ENCODE data around the gene MCL1. TPM values are rescaled to one million over a fixed set of nuclear protein-coding genes. Genes with fewer than 3 reads are reported as not detected.
A peak's percentile ranks its signal among the peaks of the same experiment; 100 is the strongest.
"Not testable (repeated sequence)": the region's sequence is repeated elsewhere in the genome, so short reads cannot be mapped to it uniquely, and the experiment has no call there.

MCL1 gene
- total and polyA plus RNA-seq, 4 donors = 109 to 336 (median 300) TPM

DNA sequence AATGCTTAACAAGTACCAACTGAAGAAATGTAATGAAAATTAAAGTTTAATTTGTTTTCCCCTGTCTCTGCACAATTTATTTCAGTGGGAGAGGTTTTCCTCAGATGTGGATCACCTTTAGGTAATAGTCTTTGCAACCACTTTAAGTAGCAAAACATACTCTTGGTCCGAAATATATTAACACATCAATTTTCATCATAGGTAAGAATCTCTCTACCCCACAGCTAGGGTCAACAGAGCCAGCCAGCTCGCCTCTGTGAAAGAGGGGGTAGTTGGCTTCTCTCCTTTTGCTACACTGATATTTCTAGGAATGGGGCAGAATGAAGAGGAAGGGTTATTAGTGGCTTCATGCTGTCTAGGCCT lies 24.8 kb upstream of the MCL1 start:
- TF ChIP-seq, protein P1, sequence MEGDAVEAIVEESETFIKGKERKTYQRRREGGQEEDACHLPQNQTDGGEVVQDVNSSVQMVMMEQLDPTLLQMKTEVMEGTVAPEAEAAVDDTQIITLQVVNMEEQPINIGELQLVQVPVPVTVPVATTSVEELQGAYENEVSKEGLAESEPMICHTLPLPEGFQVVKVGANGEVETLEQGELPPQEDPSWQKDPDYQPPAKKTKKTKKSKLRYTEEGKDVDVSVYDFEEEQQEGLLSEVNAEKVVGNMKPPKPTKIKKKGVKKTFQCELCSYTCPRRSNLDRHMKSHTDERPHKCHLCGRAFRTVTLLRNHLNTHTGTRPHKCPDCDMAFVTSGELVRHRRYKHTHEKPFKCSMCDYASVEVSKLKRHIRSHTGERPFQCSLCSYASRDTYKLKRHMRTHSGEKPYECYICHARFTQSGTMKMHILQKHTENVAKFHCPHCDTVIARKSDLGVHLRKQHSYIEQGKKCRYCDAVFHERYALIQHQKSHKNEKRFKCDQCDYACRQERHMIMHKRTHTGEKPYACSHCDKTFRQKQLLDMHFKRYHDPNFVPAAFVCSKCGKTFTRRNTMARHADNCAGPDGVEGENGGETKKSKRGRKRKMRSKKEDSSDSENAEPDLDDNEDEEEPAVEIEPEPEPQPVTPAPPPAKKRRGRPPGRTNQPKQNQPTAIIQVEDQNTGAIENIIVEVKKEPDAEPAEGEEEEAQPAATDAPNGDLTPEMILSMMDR (IDR thresholded peaks at IDR 0.05; ENCODE audit: control extremely low read depth, extremely low read depth) = no peak
- no peak for ATAC-seq (ENCODE audit: insufficient read depth, low FRiP score)
- no peak overlapping the region for H3K9ac ChIP-seq (ENCODE audit: insufficient read depth in 1 of 2, low read length in 2 of 2)

DNA sequence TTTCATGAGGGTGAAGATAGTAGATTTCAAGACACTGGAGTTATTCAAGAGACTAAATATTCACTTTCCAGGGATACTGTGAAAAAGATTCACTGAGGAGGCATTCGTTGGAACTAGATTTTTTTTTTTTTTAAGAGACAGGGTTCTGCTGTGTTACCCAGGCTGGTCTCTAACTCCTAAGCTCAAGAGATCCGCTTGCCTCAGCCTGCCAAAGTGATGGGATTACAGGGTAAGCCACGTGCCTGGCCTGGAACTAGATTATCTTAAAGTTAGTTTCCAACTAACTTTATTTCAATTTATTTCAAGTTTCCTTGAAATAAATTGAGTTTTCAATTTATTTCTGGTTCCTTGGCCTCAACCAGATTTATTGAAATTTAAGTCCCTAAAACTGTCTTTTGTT lies 24.3 kb upstream of the MCL1 start:
- ATAC-seq (ENCODE audit: insufficient read depth, low FRiP score) = no peak
- 90 to 94% methylated on average over 3 of the region's 3 CpGs for WGBS, 2 donors
- peaks cover 0 to 6% (median 0%) of the 10 kb centered on the region in 4 donors for H3K36me3 ChIP-seq (ENCODE audit: control insufficient read depth in 4 of 4, insufficient read depth in 4 of 4, low read length in 4 of 4)
- H3K9me3 ChIP-seq (ENCODE audit: control insufficient read depth in 4 of 4, insufficient read depth in 3 of 4, low read length in 3 of 4) = no peaks in the 10 kb centered on the region
- no peaks in the 10 kb centered on the region for H3K27me3 ChIP-seq (ENCODE audit: control insufficient read depth in 3 of 3, insufficient read depth in 3 of 3, low read length in 2 of 3)
- TF ChIP-seq, protein P1 (IDR thresholded peaks at IDR 0.05; ENCODE audit: control extremely low read depth, extremely low read depth) = no peak
- H3K27ac ChIP-seq (ENCODE audit: low read depth in 1 of 2, low read length in 1 of 2) = no peak overlapping the region
- H3K4me1 ChIP-seq (ENCODE audit: control insufficient read depth in 5 of 5, insufficient read depth in 5 of 5, low read length in 5 of 5) = peaks cover 0 to 10% (median 0%) of the 10 kb centered on the region in 5 donors
- H3K9ac ChIP-seq (ENCODE audit: insufficient read depth in 1 of 2, low read length in 2 of 2) = no peak overlapping the region
- no peak for DNase-seq
- H3K4me3 ChIP-seq = no peak overlapping the region

More for the DNA sequence above, 24.8 kb upstream of the MCL1 start:
- 95 to 97% methylated on average over 2 of the region's 2 CpGs for WGBS, 2 donors
- no peak for DNase-seq
- Histone ChIP-seq H3K27ac (ENCODE audit: low read depth in 1 of 2, low read length in 1 of 2) (peak overlapping the region; percentile 85 to 87), H3K36me3 (ENCODE audit: control insufficient read depth in 4 of 4, insufficient read depth in 4 of 4, low read length in 4 of 4) (peaks cover 0 to 6% (median 2%) of the 10 kb centered on the region in 4 donors), H3K4me3 (no peak overlapping the region), H3K27me3 (ENCODE audit: control insufficient read depth in 3 of 3, insufficient read depth in 3 of 3, low read length in 2 of 3) (no peaks in the 10 kb centered on the region), H3K4me1 (ENCODE audit: control insufficient read depth in 5 of 5, insufficient read depth in 5 of 5, low read length in 5 of 5) (peaks cover 0 to 10% (median 0%) of the 10 kb centered on the region in 5 donors), H3K9me3 (ENCODE audit: control insufficient read depth in 4 of 4, insufficient read depth in 3 of 4, low read length in 3 of 4) (no peaks in the 10 kb centered on the region)

DNA sequence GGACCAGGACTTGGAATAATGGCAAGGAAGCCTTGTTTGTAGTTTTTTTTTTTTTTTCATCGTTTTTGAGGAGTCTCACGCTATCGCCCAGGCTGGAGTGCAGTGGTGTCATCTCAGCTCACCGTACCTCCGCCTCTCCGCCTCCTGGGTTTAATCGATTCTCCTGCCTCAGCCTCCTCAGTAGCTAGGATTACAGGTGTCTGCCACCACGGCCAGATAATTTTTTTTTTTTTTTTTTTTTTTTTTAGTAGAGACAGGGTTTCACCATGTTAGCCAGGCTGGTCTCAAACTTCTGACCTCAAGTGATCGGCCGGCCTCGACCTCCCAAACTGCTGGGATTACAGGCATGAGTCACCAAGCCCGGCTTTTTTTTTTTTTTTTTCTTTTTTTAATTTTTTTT lies 23.0 kb upstream of the MCL1 start:
- H3K27me3 ChIP-seq (ENCODE audit: control insufficient read depth in 3 of 3, insufficient read depth in 3 of 3, low read length in 2 of 3); H3K4me3 ChIP-seq; DNase-seq; H3K27ac ChIP-seq (ENCODE audit: low read depth in 1 of 2, low read length in 1 of 2); ATAC-seq (ENCODE audit: insufficient read depth, low FRiP score); H3K36me3 ChIP-seq (ENCODE audit: control insufficient read depth in 4 of 4, insufficient read depth in 4 of 4, low read length in 4 of 4); H3K9ac ChIP-seq (ENCODE audit: insufficient read depth in 1 of 2, low read length in 2 of 2); H3K9me3 ChIP-seq (ENCODE audit: control insufficient read depth in 4 of 4, insufficient read depth in 3 of 4, low read length in 3 of 4): not testable (repeated sequence)
- 98% methylated on average over 12 of the region's 12 CpGs for WGBS, 2 donors
- peaks cover 0 to 10% (median 0%) of the 10 kb centered on the region in 5 donors for H3K4me1 ChIP-seq (ENCODE audit: control insufficient read depth in 5 of 5, insufficient read depth in 5 of 5, low read length in 5 of 5)

DNA sequence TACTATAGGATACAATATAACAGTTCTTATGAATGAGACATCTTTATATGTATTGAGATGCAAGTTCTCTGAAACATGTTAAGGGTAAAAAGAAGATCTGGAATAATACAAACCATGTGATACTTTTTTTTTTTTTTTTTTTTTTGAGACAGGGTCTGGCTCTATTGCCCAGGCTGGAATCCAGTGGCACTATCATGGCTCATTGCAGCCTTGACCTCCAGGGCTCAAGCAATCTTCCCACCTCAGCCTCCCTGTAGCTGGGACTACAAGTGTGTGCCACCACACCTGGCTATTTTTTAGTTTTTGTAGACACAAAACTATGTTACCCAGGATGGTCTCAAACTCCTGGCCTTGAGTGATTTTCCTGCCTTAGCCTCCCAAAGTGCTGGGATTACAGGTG lies 22.1 kb upstream of the MCL1 start:
- Histone ChIP-seq H3K9me3 (ENCODE audit: control insufficient read depth in 4 of 4, insufficient read depth in 3 of 4, low read length in 3 of 4) (no peaks in the 10 kb centered on the region), H3K27me3 (ENCODE audit: control insufficient read depth in 3 of 3, insufficient read depth in 3 of 3, low read length in 2 of 3) (no peaks in the 10 kb centered on the region), H3K9ac (ENCODE audit: insufficient read depth in 1 of 2, low read length in 2 of 2) (no peak overlapping the region), H3K4me1 (ENCODE audit: control insufficient read depth in 5 of 5, insufficient read depth in 5 of 5, low read length in 5 of 5) (peaks cover 0 to 10% (median 4%) of the 10 kb centered on the region in 5 donors), H3K36me3 (ENCODE audit: control insufficient read depth in 4 of 4, insufficient read depth in 4 of 4, low read length in 4 of 4) (peaks cover 0 to 5% (median 0%) of the 10 kb centered on the region in 4 donors), H3K4me3 (no peak overlapping the region), H3K27ac (ENCODE audit: low read depth in 1 of 2, low read length in 1 of 2) (no peak overlapping the region)
- TF ChIP-seq, protein P1 (IDR thresholded peaks at IDR 0.05; ENCODE audit: control extremely low read depth, extremely low read depth) = no peak
- ATAC-seq (ENCODE audit: insufficient read depth, low FRiP score) (no peak), DNase-seq (no peak)

DNA sequence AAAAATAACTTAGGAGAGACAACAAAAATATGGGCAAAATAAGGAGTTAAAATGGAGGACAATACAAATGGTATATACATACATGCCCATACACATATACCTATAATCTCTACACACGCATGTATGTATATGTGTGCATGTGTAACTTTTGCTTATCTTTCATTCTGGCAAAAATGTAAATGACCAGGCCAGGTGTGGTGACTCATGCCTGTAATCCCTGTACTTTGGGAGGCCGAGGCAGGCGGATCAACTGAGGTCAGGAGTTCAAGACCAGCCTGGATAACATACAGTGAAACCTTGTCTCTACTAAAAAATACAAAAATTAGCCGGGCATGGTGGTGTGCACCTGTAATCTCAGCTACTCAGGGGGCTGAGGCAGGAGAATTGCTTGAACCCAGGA lies 18.9 kb upstream of the MCL1 start:
- ATAC-seq (ENCODE audit: insufficient read depth, low FRiP score); H3K27me3 ChIP-seq (ENCODE audit: control insufficient read depth in 3 of 3, insufficient read depth in 3 of 3, low read length in 2 of 3); H3K9ac ChIP-seq (ENCODE audit: insufficient read depth in 1 of 2, low read length in 2 of 2); H3K4me3 ChIP-seq; H3K27ac ChIP-seq (ENCODE audit: low read depth in 1 of 2, low read length in 1 of 2); H3K36me3 ChIP-seq (ENCODE audit: control insufficient read depth in 4 of 4, insufficient read depth in 4 of 4, low read length in 4 of 4); DNase-seq; H3K9me3 ChIP-seq (ENCODE audit: control insufficient read depth in 4 of 4, insufficient read depth in 3 of 4, low read length in 3 of 4); H3K4me1 ChIP-seq (ENCODE audit: control insufficient read depth in 5 of 5, insufficient read depth in 5 of 5, low read length in 5 of 5): not testable (repeated sequence)
- 85 to 95% methylated on average over 4 of the region's 4 CpGs for WGBS, 2 donors
